Dedifferentiated amniotic fluid mesenchymal stem cell (primary cell): ENCODE results near the gene PROX2.

Source experiments
- DNase-seq: peaks from one replicate; pipeline ENCODE4 v3.0.0-alpha.2; 2016; ENCODE audit errors: extremely low spot score

Gene PROX2

GRCh38 chr14:74843653-74844052, 32.3 kb downstream of the PROX2 start:
- peak; percentile 68 for DNase-seq

- no peak for DNase-seq
Observed at GRCh38 chr14:74841230-74842207, 34.4 kb downstream of the PROX2 start.

GRCh38 chr14:74840603-74841030, 35.3 kb downstream of the PROX2 start:
- DNase-seq = no peak

GRCh38 chr14:74838166-74838565, 37.8 kb downstream of the PROX2 start:
- no peak for DNase-seq

- peak; percentile 32 for DNase-seq
Observed at GRCh38 chr14:74836251-74836960, 39.5 kb downstream of the PROX2 start.

GRCh38 chr14:74835645-74836250, 40.2 kb downstream of the PROX2 start:
- no peak for DNase-seq

- DNase-seq = no peak
Observed at GRCh38 chr14:74834692-74835392, 41.1 kb downstream of the PROX2 start.

GRCh38 chr14:74832849-74833248, 43.1 kb downstream of the PROX2 start:
- no peak for DNase-seq

GRCh38 chr14:74829251-74829650, 46.7 kb downstream of the PROX2 start:
- DNase-seq = no peak

- no peak for DNase-seq
Observed at GRCh38 chr14:74826574-74826973, 49.4 kb downstream of the PROX2 start.
